Stimulated activated memory B cell treated with anti-CD40 and anti-IgM and Interleukin-4, amounts not matched to agents 10 μg/mL and 1 μg/mL and 100 μg/mL, for 72 hours (primary cell): ENCODE results near the gene RFPL1.
"Not testable (repeated sequence)": the region's sequence is repeated elsewhere in the genome, so short reads cannot be mapped to it uniquely, and the experiment has no call there.

Source experiments
- ATAC-seq: fragments of 150-1000 bp; cut with Tn5 transposase; 2 replicates; pipeline ENCODE4 v1.10.0; 2021
- H3K27ac Mint-ChIP-seq: one replicate; pipeline ENCODE4 v1.8.0; 2022; ENCODE audit warnings: mild to moderate bottlenecking, mixed read lengths
- H3K27me3 Mint-ChIP-seq: one replicate; pipeline ENCODE4 v1.8.0; 2022; ENCODE audit warnings: mixed read lengths
- H3K36me3 Mint-ChIP-seq: one replicate; pipeline ENCODE4 v1.8.0; 2022; ENCODE audit warnings: mixed read lengths
- H3K4me1 Mint-ChIP-seq: one replicate; pipeline ENCODE4 v1.8.0; 2022; ENCODE audit warnings: mixed read lengths
- H3K4me3 Mint-ChIP-seq: one replicate; pipeline ENCODE4 v1.8.0; 2022; ENCODE audit warnings: mild to moderate bottlenecking, moderate library complexity, mixed read lengths
- H3K9me3 Mint-ChIP-seq: one replicate; pipeline ENCODE4 v1.8.0; 2022; ENCODE audit warnings: mixed read lengths

The RFPL1 gene

GRCh38 chr22:29480262-29480511 is 41.8 kb downstream of the RFPL1 start:
- Mint-ChIP-seq H3K4me1 (peaks cover 51% of the 10 kb centered on the region), H3K36me3 (no peaks in the 10 kb centered on the region), H3K9me3 (no peaks in the 10 kb centered on the region), H3K27ac (no peak overlapping the region), H3K4me3 (no peak overlapping the region), H3K27me3 (peaks cover 53% of the 10 kb centered on the region)
- ATAC-seq = no peak

GRCh38 chr22:29480512-29481264 is 42.3 kb downstream of the RFPL1 start:
- Mint-ChIP-seq H3K27me3 (peaks cover 53% of the 10 kb centered on the region), H3K4me1 (peaks cover 46% of the 10 kb centered on the region), H3K9me3 (no peaks in the 10 kb centered on the region), H3K27ac (no peak overlapping the region), H3K4me3 (peak overlapping the region; percentile 27), H3K36me3 (no peaks in the 10 kb centered on the region)
- ATAC-seq = no peak

- Mint-ChIP-seq H3K4me1 (peaks cover 39% of the 10 kb centered on the region), H3K27ac (no peak overlapping the region), H3K9me3 (no peaks in the 10 kb centered on the region), H3K36me3 (no peaks in the 10 kb centered on the region), H3K4me3 (peak overlapping the region; percentile 27), H3K27me3 (peaks cover 60% of the 10 kb centered on the region)
- no peak for ATAC-seq
Observed at GRCh38 chr22:29481265-29482000, 43.0 kb downstream of the RFPL1 start.

DNA sequence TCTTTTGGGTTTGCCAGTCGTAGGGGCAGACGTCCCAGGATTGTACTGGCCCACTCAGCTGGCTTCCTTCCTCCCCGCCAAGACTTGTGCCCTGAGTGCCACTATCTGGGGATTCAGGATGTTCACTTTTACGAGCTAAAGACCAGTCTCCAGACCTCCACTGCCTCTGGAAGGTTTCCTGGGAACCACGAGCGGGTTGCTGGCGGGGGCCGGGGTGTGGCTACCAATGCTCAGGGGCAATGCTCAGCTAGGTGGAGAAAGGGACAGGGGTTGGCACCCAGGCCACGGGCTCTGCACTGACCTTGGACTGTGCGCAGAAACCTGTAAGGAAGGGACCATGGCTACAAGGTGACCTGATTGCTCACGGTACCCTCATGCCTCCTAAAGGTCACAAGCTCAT is 43.9 kb downstream of the RFPL1 start:
- Mint-ChIP-seq H3K4me3 (no peak overlapping the region), H3K27ac (no peak overlapping the region), H3K9me3 (no peaks in the 10 kb centered on the region), H3K4me1 (peaks cover 37% of the 10 kb centered on the region), H3K36me3 (no peaks in the 10 kb centered on the region), H3K27me3 (peaks cover 63% of the 10 kb centered on the region)
- no peak for ATAC-seq

- Mint-ChIP-seq H3K27ac (no peak overlapping the region), H3K9me3 (no peaks in the 10 kb centered on the region), H3K36me3 (no peaks in the 10 kb centered on the region), H3K4me1 (peaks cover 39% of the 10 kb centered on the region), H3K4me3 (no peak overlapping the region), H3K27me3 (peaks cover 63% of the 10 kb centered on the region)
- ATAC-seq = no peak
Observed at GRCh38 chr22:29482726-29483125, 44.3 kb downstream of the RFPL1 start.

- Mint-ChIP-seq H3K4me1 (peaks cover 38% of the 10 kb centered on the region), H3K27me3 (peaks cover 58% of the 10 kb centered on the region), H3K27ac (no peak overlapping the region)
Observed at GRCh38 chr22:29483254-29483653, 44.9 kb downstream of the RFPL1 start.

DNA sequence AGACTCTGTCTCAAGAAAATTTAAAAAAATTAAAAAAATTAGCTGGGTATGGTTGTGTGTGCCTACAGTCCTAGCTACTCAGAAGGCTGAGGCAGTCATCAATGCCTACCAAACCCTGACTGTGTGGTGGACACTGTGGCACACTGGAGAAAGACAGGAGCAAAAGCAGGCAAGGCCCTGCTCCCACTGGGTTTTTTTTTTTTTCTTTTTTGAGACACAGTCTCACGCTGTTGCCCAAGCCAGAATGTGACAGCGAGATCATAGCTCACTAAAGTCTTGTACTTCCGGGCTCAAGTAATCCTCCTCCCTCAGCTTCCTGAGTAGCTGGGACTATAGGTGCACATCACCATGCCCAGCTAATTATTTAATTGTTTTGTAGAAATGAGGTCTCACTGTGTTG is 46.3 kb downstream of the RFPL1 start:
- Mint-ChIP-seq H3K9me3 (no peaks in the 10 kb centered on the region), H3K4me1 (peaks cover 37% of the 10 kb centered on the region), H3K4me3 (no peak overlapping the region), H3K27me3 (peaks cover 44% of the 10 kb centered on the region), H3K36me3 (no peaks in the 10 kb centered on the region), H3K27ac (no peak overlapping the region)
- no peak for ATAC-seq

More at GRCh38 chr22:29483254-29483653, 44.9 kb downstream of the RFPL1 start:
- Mint-ChIP-seq H3K36me3 (no peaks in the 10 kb centered on the region), H3K9me3 (no peaks in the 10 kb centered on the region), H3K4me3 (no peak overlapping the region)
- no peak for ATAC-seq

DNA sequence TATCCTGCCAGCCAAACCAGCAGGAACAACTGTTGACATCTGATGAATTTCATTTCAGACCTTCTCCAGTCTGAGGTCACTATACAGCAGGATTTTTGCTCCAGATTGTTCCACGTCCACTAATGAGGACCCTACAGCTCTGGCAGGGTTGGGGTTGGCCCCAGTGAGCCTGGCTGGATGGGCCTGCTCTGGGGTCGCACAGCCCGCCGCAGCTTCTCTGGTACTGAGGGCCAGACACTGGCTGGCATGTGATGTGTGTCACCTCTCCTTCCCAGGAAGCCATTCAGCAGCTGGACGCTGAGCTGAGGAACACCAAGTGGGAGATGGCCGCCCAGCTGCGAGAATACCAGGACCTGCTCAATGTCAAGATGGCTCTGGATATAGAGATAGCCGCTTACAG is 47.1 kb downstream of the RFPL1 start:
- Mint-ChIP-seq H3K36me3 (no peaks in the 10 kb centered on the region), H3K9me3 (no peaks in the 10 kb centered on the region), H3K27me3 (peaks cover 38% of the 10 kb centered on the region), H3K27ac (no peak overlapping the region), H3K4me1 (peaks cover 42% of the 10 kb centered on the region), H3K4me3 (no peak overlapping the region)
- no peak for ATAC-seq

- no peak overlapping the region for H3K27ac Mint-ChIP-seq
- peaks cover 37% of the 10 kb centered on the region for H3K4me1 Mint-ChIP-seq
- H3K4me3 Mint-ChIP-seq = no peak overlapping the region
- H3K9me3 Mint-ChIP-seq = no peaks in the 10 kb centered on the region
- peak; percentile 60 for ATAC-seq
- peaks cover 21% of the 10 kb centered on the region for H3K27me3 Mint-ChIP-seq
- H3K36me3 Mint-ChIP-seq = no peaks in the 10 kb centered on the region
Observed at GRCh38 chr22:29487426-29487986, 49.1 kb downstream of the RFPL1 start.

DNA sequence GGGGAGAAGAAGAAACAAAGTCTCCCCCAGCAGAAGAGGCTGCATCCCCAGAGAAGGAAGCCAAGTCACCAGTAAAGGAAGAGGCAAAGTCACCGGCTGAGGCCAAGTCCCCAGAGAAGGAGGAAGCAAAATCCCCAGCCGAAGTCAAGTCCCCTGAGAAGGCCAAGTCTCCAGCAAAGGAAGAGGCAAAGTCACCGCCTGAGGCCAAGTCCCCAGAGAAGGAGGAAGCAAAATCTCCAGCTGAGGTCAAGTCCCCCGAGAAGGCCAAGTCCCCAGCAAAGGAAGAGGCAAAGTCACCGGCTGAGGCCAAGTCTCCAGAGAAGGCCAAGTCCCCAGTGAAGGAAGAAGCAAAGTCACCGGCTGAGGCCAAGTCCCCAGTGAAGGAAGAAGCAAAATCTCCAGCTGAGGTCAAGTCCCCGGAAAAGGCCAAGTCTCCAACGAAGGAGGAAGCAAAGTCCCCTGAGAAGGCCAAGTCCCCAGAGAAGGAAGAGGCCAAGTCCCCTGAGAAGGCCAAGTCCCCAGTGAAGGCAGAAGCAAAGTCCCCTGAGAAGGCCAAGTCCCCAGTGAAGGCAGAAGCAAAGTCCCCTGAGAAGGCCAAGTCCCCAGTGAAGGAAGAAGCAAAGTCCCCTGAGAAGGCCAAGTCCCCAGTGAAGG is 50.9 kb downstream of the RFPL1 start:
- H3K36me3 Mint-ChIP-seq, H3K9me3 Mint-ChIP-seq: not testable (repeated sequence)
- H3K4me3 Mint-ChIP-seq = peak overlapping the region; percentile 0
- H3K27ac Mint-ChIP-seq = peak overlapping the region; percentile 31
- peaks cover 37% of the 10 kb centered on the region for H3K4me1 Mint-ChIP-seq
- ATAC-seq = peak; percentile 69
- H3K27me3 Mint-ChIP-seq = peaks cover 10% of the 10 kb centered on the region

- Mint-ChIP-seq H3K9me3 (peaks cover 6% of the 10 kb centered on the region), H3K27me3 (peaks cover 8% of the 10 kb centered on the region), H3K36me3 (peaks cover 17% of the 10 kb centered on the region), H3K4me1 (peaks cover 37% of the 10 kb centered on the region), H3K4me3 (no peak overlapping the region), H3K27ac (no peak overlapping the region)
- ATAC-seq = no peak
Observed at GRCh38 chr22:29491012-29491411, 52.6 kb downstream of the RFPL1 start.
